A549 (cell line): ENCODE data around the gene PHTF2.

Source experiments
- EP300 ChIP-seq, 2 experiments: fragments of >200 bp; sonication (Bioruptor Twin); formaldehyde crosslinking; IDR thresholded peaks; 2 replicates in 1 of 2; 3 replicates in 1 of 2; pipeline ENCODE4 v1.6.1; 2016 to 2017
- FOSB ChIP-seq: fragments of 250-450 bp; sonication (Bioruptor Pico); IDR thresholded peaks from 2 replicates; pipeline ENCODE4 v1.5.0; 2020; ENCODE audit warnings: mild to moderate bottlenecking, moderate library complexity
- HOXB5 ChIP-seq: fragments of 250-450 bp; sonication (Bioruptor Pico); IDR thresholded peaks from 2 replicates; pipeline ENCODE4 v1.5.0; 2020; ENCODE audit warnings: mild to moderate bottlenecking, moderate library complexity
- JUN ChIP-seq, 2 experiments: fragments of >200 bp; sonication (Bioruptor Twin); formaldehyde crosslinking; IDR thresholded peaks; 2 replicates in 1 of 2; 3 replicates in 1 of 2; pipeline ENCODE4 v1.6.1; 2016 to 2017
- JUNB ChIP-seq: fragments of >200 bp; sonication (Bioruptor Twin); formaldehyde crosslinking; IDR thresholded peaks from 2 replicates; pipeline ENCODE4 v1.6.1; 2016
- MAZ ChIP-seq: fragments of 150-350 bp; IDR thresholded peaks from 2 replicates; pipeline ENCODE4 v1.6.1; 2014; ENCODE audit warnings: antibody characterized with exemption, low read depth, low read length, borderline replicate concordance
- NPAS2 ChIP-seq: fragments of 250-450 bp; sonication (Bioruptor Pico); IDR thresholded peaks from 2 replicates; pipeline ENCODE4 v1.8.0; 2022; ENCODE audit warnings: mild to moderate bottlenecking, moderate library complexity, borderline replicate concordance
- RAD21 ChIP-seq, 2 experiments: fragments of >200 bp in 1 of 2; sonication (Bioruptor Twin) in 1 of 2; formaldehyde crosslinking in 1 of 2; IDR thresholded peaks in 1 of 2; conservative IDR thresholded peaks in 1 of 2; 2 replicates in 1 of 2; 3 replicates in 1 of 2; pipeline ENCODE4 v1.6.1; 2012 to 2018; ENCODE audit warnings: inconsistent platforms in 1 of 2
- RFX5 ChIP-seq: fragments of 450-650 bp; IDR thresholded peaks from 2 replicates; pipeline ENCODE4 v1.7.1; 2014; ENCODE audit warnings: antibody characterized with exemption, mild to moderate bottlenecking, moderate library complexity
- SMC3 ChIP-seq: fragments of >200 bp; sonication (Bioruptor Twin); formaldehyde crosslinking; IDR thresholded peaks from 3 replicates; pipeline ENCODE4 v1.6.1; 2018; ENCODE audit warnings: inconsistent platforms
- TF ChIP-seq, protein P1 (sequence below): fragments of >200 bp; sonication (Bioruptor Twin); formaldehyde crosslinking; IDR thresholded peaks from 3 replicates; pipeline ENCODE4 v1.5.1; 2016
- TF ChIP-seq, protein P2 (sequence below): fragments of >200 bp; sonication (Bioruptor Twin); formaldehyde crosslinking; IDR thresholded peaks from 3 replicates; pipeline ENCODE4 v1.6.1; 2016
- TF ChIP-seq, protein P3 (sequence below): fragments of 200-600 bp; sonication (generic); IDR thresholded peaks from 2 replicates; pipeline ENCODE4 v1.6.1; 2016; ENCODE audit warnings: antibody characterized with exemption, mild to moderate bottlenecking, moderate library complexity
- TF ChIP-seq, protein P4 (sequence below): fragments of 450-650 bp; IDR thresholded peaks from 2 replicates; pipeline ENCODE4 v1.6.1; 2014; ENCODE audit warnings: antibody characterized with exemption

DNA sequence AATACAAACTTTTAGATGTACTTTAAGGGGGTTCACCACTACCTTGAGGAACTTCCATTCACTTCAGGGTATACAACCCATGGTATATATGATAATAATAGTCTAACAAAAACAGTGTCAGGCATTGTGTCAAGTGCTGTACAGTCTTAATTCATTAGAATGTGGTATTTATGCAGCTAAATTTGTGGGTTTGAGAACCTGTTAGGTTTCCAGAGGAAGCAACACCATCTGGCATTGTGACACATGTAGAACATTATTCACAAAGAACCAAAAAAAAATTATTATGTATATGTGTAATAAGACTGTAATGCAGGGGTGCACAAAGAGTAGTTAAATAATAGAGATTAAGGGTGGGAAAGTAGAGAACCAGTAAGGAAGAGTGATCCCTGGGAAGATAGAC is 26.7 kb upstream of the PHTF2 start:
- TF ChIP-seq MAZ = no peak
- no peak for TF ChIP-seq JUNB
- TF ChIP-seq, protein P1, sequence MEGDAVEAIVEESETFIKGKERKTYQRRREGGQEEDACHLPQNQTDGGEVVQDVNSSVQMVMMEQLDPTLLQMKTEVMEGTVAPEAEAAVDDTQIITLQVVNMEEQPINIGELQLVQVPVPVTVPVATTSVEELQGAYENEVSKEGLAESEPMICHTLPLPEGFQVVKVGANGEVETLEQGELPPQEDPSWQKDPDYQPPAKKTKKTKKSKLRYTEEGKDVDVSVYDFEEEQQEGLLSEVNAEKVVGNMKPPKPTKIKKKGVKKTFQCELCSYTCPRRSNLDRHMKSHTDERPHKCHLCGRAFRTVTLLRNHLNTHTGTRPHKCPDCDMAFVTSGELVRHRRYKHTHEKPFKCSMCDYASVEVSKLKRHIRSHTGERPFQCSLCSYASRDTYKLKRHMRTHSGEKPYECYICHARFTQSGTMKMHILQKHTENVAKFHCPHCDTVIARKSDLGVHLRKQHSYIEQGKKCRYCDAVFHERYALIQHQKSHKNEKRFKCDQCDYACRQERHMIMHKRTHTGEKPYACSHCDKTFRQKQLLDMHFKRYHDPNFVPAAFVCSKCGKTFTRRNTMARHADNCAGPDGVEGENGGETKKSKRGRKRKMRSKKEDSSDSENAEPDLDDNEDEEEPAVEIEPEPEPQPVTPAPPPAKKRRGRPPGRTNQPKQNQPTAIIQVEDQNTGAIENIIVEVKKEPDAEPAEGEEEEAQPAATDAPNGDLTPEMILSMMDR = no peak
- TF ChIP-seq, protein P2, sequence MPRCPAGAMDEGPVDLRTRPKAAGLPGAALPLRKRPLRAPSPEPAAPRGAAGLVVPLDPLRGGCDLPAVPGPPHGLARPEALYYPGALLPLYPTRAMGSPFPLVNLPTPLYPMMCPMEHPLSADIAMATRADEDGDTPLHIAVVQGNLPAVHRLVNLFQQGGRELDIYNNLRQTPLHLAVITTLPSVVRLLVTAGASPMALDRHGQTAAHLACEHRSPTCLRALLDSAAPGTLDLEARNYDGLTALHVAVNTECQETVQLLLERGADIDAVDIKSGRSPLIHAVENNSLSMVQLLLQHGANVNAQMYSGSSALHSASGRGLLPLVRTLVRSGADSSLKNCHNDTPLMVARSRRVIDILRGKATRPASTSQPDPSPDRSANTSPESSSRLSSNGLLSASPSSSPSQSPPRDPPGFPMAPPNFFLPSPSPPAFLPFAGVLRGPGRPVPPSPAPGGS = no peak
- no peak for TF ChIP-seq RFX5
- TF ChIP-seq SMC3 = no peak
- TF ChIP-seq, protein P3, sequence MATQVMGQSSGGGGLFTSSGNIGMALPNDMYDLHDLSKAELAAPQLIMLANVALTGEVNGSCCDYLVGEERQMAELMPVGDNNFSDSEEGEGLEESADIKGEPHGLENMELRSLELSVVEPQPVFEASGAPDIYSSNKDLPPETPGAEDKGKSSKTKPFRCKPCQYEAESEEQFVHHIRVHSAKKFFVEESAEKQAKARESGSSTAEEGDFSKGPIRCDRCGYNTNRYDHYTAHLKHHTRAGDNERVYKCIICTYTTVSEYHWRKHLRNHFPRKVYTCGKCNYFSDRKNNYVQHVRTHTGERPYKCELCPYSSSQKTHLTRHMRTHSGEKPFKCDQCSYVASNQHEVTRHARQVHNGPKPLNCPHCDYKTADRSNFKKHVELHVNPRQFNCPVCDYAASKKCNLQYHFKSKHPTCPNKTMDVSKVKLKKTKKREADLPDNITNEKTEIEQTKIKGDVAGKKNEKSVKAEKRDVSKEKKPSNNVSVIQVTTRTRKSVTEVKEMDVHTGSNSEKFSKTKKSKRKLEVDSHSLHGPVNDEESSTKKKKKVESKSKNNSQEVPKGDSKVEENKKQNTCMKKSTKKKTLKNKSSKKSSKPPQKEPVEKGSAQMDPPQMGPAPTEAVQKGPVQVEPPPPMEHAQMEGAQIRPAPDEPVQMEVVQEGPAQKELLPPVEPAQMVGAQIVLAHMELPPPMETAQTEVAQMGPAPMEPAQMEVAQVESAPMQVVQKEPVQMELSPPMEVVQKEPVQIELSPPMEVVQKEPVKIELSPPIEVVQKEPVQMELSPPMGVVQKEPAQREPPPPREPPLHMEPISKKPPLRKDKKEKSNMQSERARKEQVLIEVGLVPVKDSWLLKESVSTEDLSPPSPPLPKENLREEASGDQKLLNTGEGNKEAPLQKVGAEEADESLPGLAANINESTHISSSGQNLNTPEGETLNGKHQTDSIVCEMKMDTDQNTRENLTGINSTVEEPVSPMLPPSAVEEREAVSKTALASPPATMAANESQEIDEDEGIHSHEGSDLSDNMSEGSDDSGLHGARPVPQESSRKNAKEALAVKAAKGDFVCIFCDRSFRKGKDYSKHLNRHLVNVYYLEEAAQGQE = no peak
- TF ChIP-seq RAD21 (conservative IDR thresholded peaks at IDR 0.05 in 1 of 2, IDR thresholded peaks at IDR 0.05 in 1 of 2) = no peak
- TF ChIP-seq, protein P4, sequence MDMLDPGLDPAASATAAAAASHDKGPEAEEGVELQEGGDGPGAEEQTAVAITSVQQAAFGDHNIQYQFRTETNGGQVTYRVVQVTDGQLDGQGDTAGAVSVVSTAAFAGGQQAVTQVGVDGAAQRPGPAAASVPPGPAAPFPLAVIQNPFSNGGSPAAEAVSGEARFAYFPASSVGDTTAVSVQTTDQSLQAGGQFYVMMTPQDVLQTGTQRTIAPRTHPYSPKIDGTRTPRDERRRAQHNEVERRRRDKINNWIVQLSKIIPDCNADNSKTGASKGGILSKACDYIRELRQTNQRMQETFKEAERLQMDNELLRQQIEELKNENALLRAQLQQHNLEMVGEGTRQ = no peak
- TF ChIP-seq HOXB5 (CRISPR knock-in tag) = no peak
- no peak for TF ChIP-seq FOSB (CRISPR knock-in tag)
- TF ChIP-seq EP300 (IDR thresholded peaks at IDR 0.05) = no peak
- no peak for TF ChIP-seq NPAS2 (CRISPR knock-in tag)
- TF ChIP-seq JUN (IDR thresholded peaks at IDR 0.05) = no peak
